ENCODE data around the gene MEGF11.

MEGF11 gene

GRCh38 chr15:66110864-66111263 lies 142.7 kb downstream of the MEGF11 start:
- no peak for DNase-seq

GRCh38 chr15:66109826-66110225 lies 143.7 kb downstream of the MEGF11 start:
- no peak for DNase-seq

GRCh38 chr15:66108483-66109265 lies 144.9 kb downstream of the MEGF11 start:
- DNase-seq = no peak

GRCh38 chr15:66107070-66107469 lies 146.5 kb downstream of the MEGF11 start:
- DNase-seq = no peak

GRCh38 chr15:66105286-66106265 lies 148.0 kb downstream of the MEGF11 start:
- no peak for DNase-seq

- no peak for DNase-seq
Observed at GRCh38 chr15:66103293-66103590, 150.3 kb downstream of the MEGF11 start.

- DNase-seq = no peak
Observed at GRCh38 chr15:66102563-66103292, 150.8 kb downstream of the MEGF11 start.

- DNase-seq = no peak
Observed at GRCh38 chr15:66101715-66102395, 151.7 kb downstream of the MEGF11 start.

- no peak for DNase-seq
Observed at GRCh38 chr15:66100761-66101160, 152.8 kb downstream of the MEGF11 start.

- DNase-seq = no peak
Observed at GRCh38 chr15:66099950-66100671, 153.4 kb downstream of the MEGF11 start.

- DNase-seq = no peak
Observed at GRCh38 chr15:66098022-66098363, 155.6 kb downstream of the MEGF11 start.

GRCh38 chr15:66097151-66098021 lies 156.2 kb downstream of the MEGF11 start:
- DNase-seq = no peak

GRCh38 chr15:66096688-66097058 lies 156.9 kb downstream of the MEGF11 start:
- DNase-seq = no peak

GRCh38 chr15:66095871-66096687 lies 157.5 kb downstream of the MEGF11 start:
- DNase-seq = no peak

- no peak for DNase-seq
Observed at GRCh38 chr15:66094331-66094730, 159.2 kb downstream of the MEGF11 start.

- DNase-seq = no peak
Observed at GRCh38 chr15:66092053-66093016, 161.2 kb downstream of the MEGF11 start.

GRCh38 chr15:66089509-66089908 lies 164.0 kb downstream of the MEGF11 start:
- DNase-seq = no peak

GRCh38 chr15:66089049-66089448 lies 164.5 kb downstream of the MEGF11 start:
- DNase-seq = no peak

GRCh38 chr15:66085128-66085527 lies 168.4 kb downstream of the MEGF11 start:
- no peak for DNase-seq

All from DMS153 (cell line).